ENCODE measurements around the gene ESR1.

Gene ESR1

DNA sequence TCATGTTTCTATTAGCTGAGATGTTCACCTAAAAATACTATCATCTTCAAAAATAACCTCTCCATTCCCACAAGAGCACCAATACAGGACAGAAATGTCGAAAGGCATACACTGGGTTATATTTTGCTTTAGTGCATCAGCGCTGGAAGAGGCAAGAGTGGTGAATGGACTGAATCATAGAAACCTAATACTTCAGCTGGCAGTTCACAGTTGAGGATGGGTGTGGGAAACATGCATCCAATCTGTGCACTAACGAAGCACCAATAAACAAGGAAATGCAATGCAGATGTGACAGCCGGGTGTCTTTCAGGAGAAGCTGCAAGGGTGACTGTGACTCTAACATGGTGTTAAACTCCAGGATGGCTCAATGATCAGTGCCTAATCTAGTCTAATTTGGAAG lies 365.8 kb downstream of the ESR1 start:
- H3K9me3 ChIP-seq (ENCODE audit: severe bottlenecking), result no peaks in the 10 kb centered on the region
- H3K36me3 ChIP-seq, result no peaks in the 10 kb centered on the region
- TF ChIP-seq, protein P1, sequence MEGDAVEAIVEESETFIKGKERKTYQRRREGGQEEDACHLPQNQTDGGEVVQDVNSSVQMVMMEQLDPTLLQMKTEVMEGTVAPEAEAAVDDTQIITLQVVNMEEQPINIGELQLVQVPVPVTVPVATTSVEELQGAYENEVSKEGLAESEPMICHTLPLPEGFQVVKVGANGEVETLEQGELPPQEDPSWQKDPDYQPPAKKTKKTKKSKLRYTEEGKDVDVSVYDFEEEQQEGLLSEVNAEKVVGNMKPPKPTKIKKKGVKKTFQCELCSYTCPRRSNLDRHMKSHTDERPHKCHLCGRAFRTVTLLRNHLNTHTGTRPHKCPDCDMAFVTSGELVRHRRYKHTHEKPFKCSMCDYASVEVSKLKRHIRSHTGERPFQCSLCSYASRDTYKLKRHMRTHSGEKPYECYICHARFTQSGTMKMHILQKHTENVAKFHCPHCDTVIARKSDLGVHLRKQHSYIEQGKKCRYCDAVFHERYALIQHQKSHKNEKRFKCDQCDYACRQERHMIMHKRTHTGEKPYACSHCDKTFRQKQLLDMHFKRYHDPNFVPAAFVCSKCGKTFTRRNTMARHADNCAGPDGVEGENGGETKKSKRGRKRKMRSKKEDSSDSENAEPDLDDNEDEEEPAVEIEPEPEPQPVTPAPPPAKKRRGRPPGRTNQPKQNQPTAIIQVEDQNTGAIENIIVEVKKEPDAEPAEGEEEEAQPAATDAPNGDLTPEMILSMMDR (IDR thresholded peaks at IDR 0.05; ENCODE audit: low read depth, low read length), result no peak
- no peak overlapping the region for H3K27ac ChIP-seq
- DNase-seq, result no peak
- no peak overlapping the region for H3K4me3 ChIP-seq (ENCODE audit: low read depth, low read length)
- H3K27me3 ChIP-seq (ENCODE audit: insufficient read depth, low read depth, severe bottlenecking), result no peaks in the 10 kb centered on the region

- no peak for DNase-seq
- H3K36me3 ChIP-seq, result no peaks in the 10 kb centered on the region
- H3K27ac ChIP-seq, result no peak overlapping the region
- H3K4me3 ChIP-seq (ENCODE audit: low read depth, low read length), result no peak overlapping the region
- TF ChIP-seq, protein P1 (IDR thresholded peaks at IDR 0.05; ENCODE audit: low read depth, low read length), result no peak
- H3K9me3 ChIP-seq (ENCODE audit: severe bottlenecking), result no peaks in the 10 kb centered on the region
- no peaks in the 10 kb centered on the region for H3K27me3 ChIP-seq (ENCODE audit: insufficient read depth, low read depth, severe bottlenecking)
These were observed 366.5 kb downstream of the ESR1 start for GRCh38 chr6:152173957-152174356.

DNA sequence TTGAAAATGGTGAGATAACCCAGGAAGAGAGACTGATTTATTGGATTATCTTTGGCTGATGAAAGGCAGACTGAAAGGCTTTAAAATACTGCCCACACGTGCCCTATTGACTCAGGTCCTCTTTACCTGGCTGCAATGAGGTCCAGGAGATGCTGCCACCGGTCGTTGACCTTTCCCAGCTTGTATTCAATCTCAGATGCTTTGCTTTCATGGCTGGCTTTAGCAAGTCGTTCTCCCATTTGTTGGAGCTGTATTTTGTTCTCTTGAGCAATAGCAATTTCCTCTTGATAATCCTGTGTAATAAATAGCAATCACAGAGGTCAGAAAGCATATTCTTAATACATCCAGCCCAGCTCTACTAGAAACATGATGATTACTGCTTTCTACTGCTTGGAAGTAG lies 368.8 kb downstream of the ESR1 start:
- no peak overlapping the region for H3K4me3 ChIP-seq (ENCODE audit: low read depth, low read length)
- H3K36me3 ChIP-seq, result no peaks in the 10 kb centered on the region
- no peak overlapping the region for H3K27ac ChIP-seq
- no peak for DNase-seq
- no peaks in the 10 kb centered on the region for H3K9me3 ChIP-seq (ENCODE audit: severe bottlenecking)
- TF ChIP-seq, protein P1 (IDR thresholded peaks at IDR 0.05; ENCODE audit: low read depth, low read length), result no peak
- H3K27me3 ChIP-seq (ENCODE audit: insufficient read depth, low read depth, severe bottlenecking), result no peaks in the 10 kb centered on the region

Measured in WERI-Rb-1 (cell line).